ENCODE measurements around the gene PSMG4.
A peak's percentile ranks its signal among the peaks of the same experiment; 100 is the strongest.

The PSMG4 gene

DNA sequence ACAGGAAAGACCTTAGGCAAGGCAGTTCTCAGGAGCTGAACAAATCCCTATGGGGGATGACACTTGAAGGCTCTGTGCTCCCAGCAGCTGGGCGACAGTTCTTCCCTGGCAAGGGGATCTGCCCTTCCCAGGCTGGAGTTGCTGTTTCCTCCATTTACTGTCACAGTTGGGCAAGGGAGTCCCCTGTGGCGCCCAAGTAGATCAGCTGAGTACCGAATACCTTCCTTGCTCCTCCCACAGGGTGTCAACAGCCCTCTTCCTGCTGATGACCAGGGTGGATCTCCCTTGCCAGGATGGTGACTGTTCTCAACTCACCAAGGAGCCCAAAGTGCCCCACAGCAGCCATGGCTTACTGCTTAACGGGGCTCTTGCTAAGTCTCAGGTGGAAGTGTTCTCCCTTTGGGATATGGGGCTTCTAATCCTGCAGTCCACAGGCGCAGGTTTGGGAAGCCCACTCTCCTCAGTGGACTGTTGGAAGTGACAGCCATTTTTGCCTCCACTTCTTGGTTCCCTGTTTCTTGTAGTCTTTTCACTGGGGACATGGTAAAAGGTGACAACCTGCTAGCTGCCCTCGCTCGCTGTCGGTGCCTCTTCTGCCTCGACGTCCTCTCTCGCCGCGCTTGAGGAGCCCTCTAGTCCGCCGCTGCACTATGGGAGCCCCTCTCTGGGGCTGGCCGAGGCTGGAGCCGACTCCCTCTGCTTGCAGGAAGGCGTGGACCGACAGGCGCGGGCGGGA lies 5.7 kb upstream of the PSMG4 start:
- DNase-seq: no peak

- no peak for DNase-seq
These were observed 5.2 kb upstream of the PSMG4 start for GRCh38 chr6:3253597-3253961.

DNA sequence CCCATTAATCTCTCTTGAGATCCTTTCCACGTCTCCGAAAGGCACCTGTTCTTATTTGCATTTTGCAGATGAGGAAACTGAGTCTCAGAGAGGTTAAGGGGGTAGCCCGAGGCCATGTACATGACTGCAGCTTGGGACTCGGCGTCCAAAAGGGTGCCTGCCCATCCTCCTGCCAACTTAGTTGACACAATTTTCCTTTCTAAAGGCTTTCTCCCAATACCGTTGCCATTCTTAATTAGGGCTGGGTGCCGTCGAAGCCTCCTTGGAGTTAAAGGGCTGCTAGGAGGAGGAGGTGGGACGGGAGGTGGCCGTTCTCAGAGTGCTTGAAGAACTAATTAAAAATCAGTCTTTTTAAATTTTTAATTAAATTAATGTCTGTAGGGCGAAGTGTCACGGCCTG lies 546 bp upstream of the PSMG4 start:
- no peak for DNase-seq

DNA sequence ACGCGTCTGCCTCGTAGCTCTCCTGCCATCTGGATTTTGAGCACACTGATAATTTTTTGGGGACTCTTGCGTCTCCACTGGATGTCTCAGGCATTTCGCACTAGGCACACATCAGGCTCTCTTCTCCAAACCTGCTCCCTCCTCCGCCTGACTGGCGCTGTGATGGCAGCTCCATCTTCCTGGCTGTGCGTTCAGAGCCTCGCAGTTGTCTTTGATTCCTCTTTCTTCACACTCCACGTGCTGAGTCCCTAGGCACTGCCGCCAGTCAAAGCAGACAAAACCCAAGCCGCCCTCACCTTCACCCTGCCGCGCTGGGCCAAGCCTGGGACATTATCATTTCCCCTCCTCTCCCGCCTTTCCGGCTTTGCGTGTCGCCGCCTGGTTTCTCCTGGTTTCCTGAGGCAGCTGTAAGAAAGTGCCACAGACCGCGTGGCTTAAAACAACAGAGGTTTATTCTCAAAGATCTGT lies 778 bp downstream of the PSMG4 start:
- peak; percentile 20 for DNase-seq

DNA sequence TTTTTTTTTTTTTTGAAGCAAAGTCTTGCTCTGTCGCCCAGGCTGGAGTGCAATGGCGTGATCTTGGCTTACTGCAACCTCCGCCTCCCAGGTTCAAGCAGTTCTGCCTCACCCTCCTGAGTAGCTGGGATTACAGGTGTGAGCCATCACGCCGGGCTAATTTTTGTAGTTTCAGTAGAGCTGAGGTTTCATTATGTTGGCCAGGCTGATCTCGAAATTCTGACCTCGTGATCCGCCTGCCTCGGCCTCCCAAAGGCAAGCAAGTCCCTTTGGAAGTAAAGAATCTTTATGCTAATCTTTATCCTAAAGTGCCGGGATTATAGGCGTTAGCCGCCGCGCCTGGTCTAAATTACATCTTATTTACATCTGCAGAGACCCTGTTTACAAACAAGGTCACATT lies 1.5 kb downstream of the PSMG4 start:
- DNase-seq: no peak

DNA sequence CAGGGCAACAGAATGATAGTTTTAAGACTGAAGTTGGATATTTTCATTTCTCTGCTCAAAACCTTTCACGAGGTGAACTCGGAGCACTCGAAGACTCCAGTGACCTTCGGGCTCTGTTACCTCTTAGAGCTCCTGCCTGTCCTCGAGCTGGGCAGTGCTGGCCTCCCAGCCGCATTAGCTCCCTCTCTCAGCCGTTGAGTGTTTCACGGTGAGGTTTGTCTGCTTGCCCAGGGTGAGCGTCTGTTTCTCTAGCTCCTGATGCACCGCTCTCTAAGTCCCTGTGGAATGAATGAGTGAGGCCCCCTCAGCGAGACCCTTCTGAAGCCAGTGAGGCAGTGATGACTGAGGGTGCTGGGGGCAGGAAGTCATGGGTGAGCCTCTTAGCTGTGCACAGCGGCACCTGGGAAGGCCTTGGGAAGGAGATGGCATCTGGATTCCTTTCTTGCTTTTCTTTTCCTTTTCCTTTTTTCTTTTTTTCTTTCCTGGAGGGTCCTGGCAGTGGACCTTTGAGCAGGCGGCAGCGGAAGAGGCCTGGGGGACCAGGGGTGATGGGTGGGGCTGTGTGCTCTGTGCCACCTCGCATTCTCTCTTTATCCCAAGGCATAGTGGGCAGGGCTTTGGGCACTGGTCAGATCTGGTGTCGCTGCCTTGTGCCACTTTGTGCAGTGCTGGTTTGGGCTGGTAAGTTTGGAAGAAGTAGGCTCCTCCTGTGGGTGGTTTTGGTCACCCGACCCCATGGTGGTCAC lies 2.2 kb downstream of the PSMG4 start:
- no peak for DNase-seq

- no peak for DNase-seq
These were observed 2.7 kb downstream of the PSMG4 start for GRCh38 chr6:3261518-3261820.

GRCh38 chr6:3261921-3262320 lies 3.2 kb downstream of the PSMG4 start:
- no peak for DNase-seq

- no peak for DNase-seq
These were observed 4.3 kb downstream of the PSMG4 start for GRCh38 chr6:3263096-3263495.

GRCh38 chr6:3264356-3264755 lies 5.6 kb downstream of the PSMG4 start:
- DNase-seq: no peak

DNA sequence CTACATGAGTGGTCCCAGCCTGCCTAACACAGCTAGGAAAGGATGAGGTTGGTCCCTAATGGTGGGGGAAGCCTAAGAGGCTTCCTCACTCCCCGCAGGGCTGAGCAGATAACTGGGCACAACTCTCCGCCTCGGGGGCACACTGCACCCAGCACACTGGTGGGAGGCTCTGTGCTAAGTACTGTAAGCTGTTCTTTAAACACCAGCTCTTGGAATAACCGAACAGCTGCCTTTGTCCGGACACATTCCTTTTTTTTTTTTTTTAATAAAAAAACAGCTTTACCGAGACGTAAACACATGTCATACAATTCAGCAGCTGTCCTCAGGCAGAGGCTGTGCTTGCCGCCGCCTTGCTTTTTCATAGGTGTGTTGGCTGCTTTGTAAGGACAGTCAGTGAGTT lies 6.9 kb downstream of the PSMG4 start:
- no peak for DNase-seq

GRCh38 chr6:3266170-3266569 lies 7.4 kb downstream of the PSMG4 start:
- DNase-seq: no peak

DNA sequence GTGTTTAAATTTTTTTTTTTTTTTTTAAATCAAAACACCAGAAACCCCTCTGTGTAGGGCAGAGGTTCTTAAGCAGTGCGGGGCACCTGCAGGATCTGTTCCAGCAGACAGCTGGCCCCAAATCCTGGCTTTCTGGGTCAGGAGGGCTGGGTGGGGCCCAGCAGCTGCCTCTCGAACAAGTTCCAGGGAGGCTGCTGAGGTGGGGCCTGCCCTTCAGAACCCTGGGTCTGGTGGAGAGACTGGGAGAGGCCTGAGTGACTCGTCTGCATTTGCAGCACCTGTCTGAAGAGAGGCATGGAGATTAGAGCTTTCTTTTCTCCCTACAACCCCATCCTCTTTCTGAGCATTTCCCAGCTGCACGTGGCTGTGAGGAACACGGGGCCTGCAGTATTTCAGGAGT lies 8.4 kb downstream of the PSMG4 start:
- DNase-seq: no peak

- no peak for DNase-seq
These were observed 9.9 kb downstream of the PSMG4 start for GRCh38 chr6:3268680-3269079.

DNA sequence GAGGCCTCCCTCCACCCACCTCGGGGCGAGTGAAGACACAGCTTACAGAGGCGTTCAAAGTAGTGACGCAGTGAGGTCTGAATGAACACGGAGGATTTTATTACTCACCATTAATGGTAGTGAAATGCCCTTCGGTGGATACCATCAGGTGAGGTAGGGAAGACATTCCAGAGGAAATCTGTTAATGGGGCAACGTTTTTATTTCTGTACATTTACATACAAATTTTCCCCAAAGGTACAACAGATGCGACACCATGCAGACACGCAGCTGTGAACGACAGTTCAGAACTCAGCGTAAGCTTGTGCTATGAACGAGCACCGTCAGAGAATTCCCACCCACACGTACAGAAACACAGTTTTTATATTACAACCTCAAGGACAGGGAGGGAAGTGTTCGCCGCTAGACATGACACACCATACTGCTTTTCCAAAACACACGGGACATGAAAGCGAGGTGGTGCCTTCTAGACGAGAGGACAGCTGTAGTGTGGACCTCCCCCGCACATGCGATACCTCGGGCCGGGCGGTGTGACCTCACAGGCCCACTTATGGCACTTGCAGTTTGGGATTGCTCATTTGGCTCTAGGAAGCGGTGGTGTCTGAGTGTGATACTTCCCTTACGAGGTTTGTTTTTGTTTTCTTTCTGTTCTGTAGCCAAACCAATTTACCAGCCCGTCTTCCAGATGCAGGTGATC lies 10.7 kb downstream of the PSMG4 start:
- no peak for DNase-seq

- no peak for DNase-seq
These were observed 11.5 kb downstream of the PSMG4 start for GRCh38 chr6:3270258-3270657.

GRCh38 chr6:3271756-3272155 lies 13.0 kb downstream of the PSMG4 start:
- DNase-seq: no peak

GRCh38 chr6:3272911-3273547 lies 14.3 kb downstream of the PSMG4 start:
- no peak for DNase-seq

GRCh38 chr6:3273707-3274521 lies 15.2 kb downstream of the PSMG4 start:
- DNase-seq: no peak

DNA sequence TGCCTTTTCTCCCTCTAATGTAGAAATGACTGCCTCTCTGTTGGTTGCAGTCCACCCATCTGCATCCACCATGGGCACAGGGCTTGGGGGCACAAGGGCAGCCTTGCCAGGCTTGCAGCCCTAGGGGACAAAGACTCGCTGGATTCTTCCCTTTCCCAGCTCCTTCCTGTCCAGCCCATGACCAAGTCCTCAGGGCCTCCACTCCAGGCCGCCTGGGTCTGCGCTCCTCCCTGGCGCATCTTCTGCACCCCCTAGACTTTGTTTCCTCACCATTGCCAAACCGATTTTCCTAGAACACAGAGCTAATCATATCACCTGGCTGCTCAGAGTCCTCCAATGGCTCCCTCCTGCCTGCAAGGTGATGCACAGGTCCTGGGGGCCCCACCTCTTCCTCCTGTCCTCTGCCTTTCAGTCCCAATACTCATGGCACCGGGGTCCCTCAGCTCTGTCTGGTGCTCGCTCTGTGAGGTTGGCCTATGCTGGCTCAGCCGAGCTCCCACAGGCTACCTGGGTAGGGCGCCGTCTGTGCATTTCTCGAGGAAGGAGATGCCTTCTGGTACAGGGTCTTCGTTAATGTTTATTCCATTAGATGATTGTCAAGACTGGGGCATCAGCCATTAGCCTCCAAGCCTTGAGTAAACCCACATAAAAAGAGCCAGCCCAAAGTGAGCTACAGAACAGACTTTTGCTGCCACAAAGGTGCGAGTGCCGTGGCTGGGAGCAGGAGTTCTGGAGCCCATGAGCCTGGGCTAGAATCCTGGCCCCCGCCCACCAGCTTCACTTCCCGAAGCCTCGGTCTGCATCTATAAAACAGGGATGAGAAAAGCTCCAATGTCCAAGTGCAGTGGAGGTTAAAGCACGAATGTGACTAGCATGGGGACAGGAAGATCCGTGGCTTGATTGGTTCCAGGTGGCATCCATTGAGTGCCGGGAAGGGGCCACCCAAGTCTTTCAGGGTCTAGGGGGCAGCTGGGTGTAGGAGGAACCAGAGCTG lies 17.7 kb downstream of the PSMG4 start:
- DNase-seq: no peak

DNA sequence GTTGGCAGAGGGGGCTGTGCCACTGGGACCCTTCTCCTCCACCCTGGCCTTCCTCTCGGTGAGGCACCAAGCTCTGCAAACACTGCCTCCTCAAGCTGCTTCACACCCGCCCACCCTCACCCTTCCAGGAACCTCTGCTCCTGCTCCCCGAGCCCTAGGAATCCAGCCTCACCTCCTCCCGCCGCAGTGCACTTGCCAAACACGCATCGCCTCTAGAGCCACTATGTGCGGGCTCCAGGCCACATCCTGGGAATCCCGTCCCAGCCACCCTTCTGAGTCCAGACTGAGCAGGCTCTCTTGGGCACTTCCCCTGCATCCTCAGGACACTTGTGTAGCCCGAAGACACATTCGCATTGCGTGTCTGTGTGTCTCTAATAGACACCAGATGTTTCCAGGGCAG lies 18.5 kb downstream of the PSMG4 start:
- no peak for DNase-seq
